CD14-positive monocyte (primary cell): ENCODE measurements around the gene CCDC182. TPM values are rescaled to one million over a fixed set of nuclear protein-coding genes. Genes with fewer than 3 reads are reported as not detected.

Experiments
- DNase-seq, 3 donors: peaks; one replicate each; pipeline ENCODE4 v3.0.0-alpha.2; 2011 to 2022
- H2AFZ ChIP-seq: 2 replicates; pipeline ENCODE4 v1.6.0; 2012; ENCODE audit warnings: mild to moderate bottlenecking, low read depth, low read length, inconsistent platforms; ENCODE audit not compliant: insufficient read depth, poor library complexity, severe bottlenecking
- H3K27ac ChIP-seq, 2 donors: 1 replicate in 1 of 2; 2 replicates in 1 of 2; pipeline ENCODE4 v1.5.1; 2012 to 2013; ENCODE audit warnings: low read length in 2 of 2, control low read depth in 1 of 2, inconsistent platforms in 1 of 2, low read depth in 1 of 2, mild to moderate bottlenecking in 1 of 2
- H3K27me3 ChIP-seq, 2 donors: one replicate each; pipeline versions ENCODE4 v1.6.0 to v1.6.1; 2011 to 2013; ENCODE audit warnings: low read length in 2 of 2; ENCODE audit not compliant: control insufficient read depth in 2 of 2, insufficient read depth in 2 of 2
- H3K36me3 ChIP-seq, 2 donors: replicated peaks in 1 of 2; 1 replicate in 1 of 2; 2 replicates in 1 of 2; pipeline versions ENCODE4 v1.5.1 to v1.6.1; 2012 to 2013; ENCODE audit warnings: low read length in 2 of 2, control low read depth in 1 of 2, inconsistent platforms in 1 of 2, mild to moderate bottlenecking in 1 of 2; ENCODE audit not compliant: insufficient read depth in 2 of 2, control insufficient read depth in 1 of 2
- H3K4me1 ChIP-seq, 2 donors: 1 replicate in 1 of 2; 2 replicates in 1 of 2; pipeline versions ENCODE4 v1.5.1 to v1.6.1; 2012 to 2013; ENCODE audit warnings: low read length in 2 of 2, control low read depth in 1 of 2, inconsistent platforms in 1 of 2, mild to moderate bottlenecking in 1 of 2, moderate library complexity in 1 of 2; ENCODE audit not compliant: insufficient read depth in 2 of 2, control insufficient read depth in 1 of 2
- H3K4me2 ChIP-seq: replicated peaks from 2 replicates; pipeline ENCODE3; 2012; ENCODE audit warnings: low read length, moderate library complexity, mild to moderate bottlenecking; ENCODE audit not compliant: poor library complexity, severe bottlenecking; ENCODE audit errors: extremely low read depth
- H3K4me3 ChIP-seq, 3 experiments: fragments of 200-600 bp in 1 of 3; sonication (generic) in 1 of 3; replicated peaks in 1 of 3; 1 replicate in 2 of 3; 2 replicates in 1 of 3; pipeline ENCODE4 v1.5.1; 2011 to 2013; ENCODE audit warnings: low read length in 3 of 3, mild to moderate bottlenecking in 3 of 3, control low read depth in 2 of 3, low read depth in 2 of 3, inconsistent platforms in 1 of 3, moderate library complexity in 1 of 3
- H3K79me2 ChIP-seq: 2 replicates; pipeline ENCODE4 v1.6.0; 2012; ENCODE audit warnings: mild to moderate bottlenecking, control low read depth, inconsistent platforms, low read length, moderate library complexity; ENCODE audit not compliant: insufficient read depth
- H3K9ac ChIP-seq: 2 replicates; pipeline ENCODE4 v1.6.0; 2017; ENCODE audit warnings: low read length, mild to moderate bottlenecking; ENCODE audit not compliant: insufficient read depth, poor library complexity, severe bottlenecking
- H3K9me3 ChIP-seq, 2 donors: replicated peaks in 1 of 2; 1 replicate in 1 of 2; 2 replicates in 1 of 2; pipeline versions ENCODE4 v1.5.1 to v1.6.1; 2012 to 2013; ENCODE audit warnings: low read length in 2 of 2, control low read depth in 1 of 2; ENCODE audit not compliant: control insufficient read depth in 1 of 2, insufficient read depth in 1 of 2
- H4K20me1 ChIP-seq: 2 replicates; pipeline ENCODE4 v1.6.0; 2012; ENCODE audit warnings: mild to moderate bottlenecking, low read length, control low read depth, moderate library complexity; ENCODE audit not compliant: insufficient read depth
- H3K27ac Mint-ChIP-seq, 7 donors: one replicate each; pipeline ENCODE4 v1.8.0; 2020; ENCODE audit warnings: mild to moderate bottlenecking in 7 of 7, mixed read lengths in 7 of 7, moderate library complexity in 6 of 7, inconsistent platforms in 2 of 7
- H3K27me3 Mint-ChIP-seq, 3 donors: one replicate each; pipeline ENCODE4 v1.8.0; 2021 to 2022; ENCODE audit warnings: low read depth in 3 of 3, mild to moderate bottlenecking in 3 of 3, mixed read lengths in 3 of 3, moderate library complexity in 3 of 3, inconsistent platforms in 1 of 3
- H3K36me3 Mint-ChIP-seq, 2 donors: one replicate each; pipeline ENCODE4 v1.8.0; 2020; ENCODE audit warnings: mixed read lengths in 2 of 2, inconsistent platforms in 1 of 2, mild to moderate bottlenecking in 1 of 2
- H3K4me1 Mint-ChIP-seq: one replicate; pipeline ENCODE4 v1.8.0; 2020; ENCODE audit warnings: mild to moderate bottlenecking, mixed read lengths
- H3K4me3 Mint-ChIP-seq, 2 donors: one replicate each; pipeline ENCODE4 v1.8.0; 2020; ENCODE audit warnings: mild to moderate bottlenecking in 2 of 2, mixed read lengths in 2 of 2, moderate library complexity in 1 of 2
- H3K9me3 Mint-ChIP-seq, 7 donors: one replicate each; pipeline ENCODE4 v1.8.0; 2020 to 2022; ENCODE audit warnings: mixed read lengths in 7 of 7, mild to moderate bottlenecking in 6 of 7, moderate library complexity in 6 of 7, inconsistent platforms in 2 of 7
- WGBS: methylation state at CpG from one replicate; pipeline ENCODE4 v1.1.5; 2013; ENCODE audit warnings: missing lambda C conversion rate; ENCODE audit not compliant: insufficient coverage; 5-methylcytosine and 5-hydroxymethylcytosine counted together
- intact Hi-C, 2 donors: fragments of 100-400 bp; cut with micrococcal nuclease; formaldehyde crosslinking; loops; one replicate each; pipeline versions ENCODE4 v1.15.0 to v1.15.1; 2023
- polyA plus RNA-seq, 3 donors: library from polyadenylated mRNA; depleted of rRNA in 1 of 3; unstranded in 2 of 3; stranded (reverse) in 1 of 3; fragments of 300-500 nt in 2 of 3; fragments of >200 nt in 1 of 3; fragmentation: Illumina TruSeq in 2 of 3; gene quantifications; 1 replicate in 2 of 3; 2 replicates in 1 of 3; pipeline ENCODE4 v1.2.3, GENCODE V29; 2012 to 2021
- TF ChIP-seq, protein P1 (sequence below): fragments of 200-600 bp; IDR thresholded peaks from one replicate; pipeline ENCODE4 v1.8.0; 2022; ENCODE audit warnings: antibody characterized with exemption, mild to moderate bottlenecking

CCDC182 gene
- polyA plus RNA-seq, 3 donors: not detected

DNA sequence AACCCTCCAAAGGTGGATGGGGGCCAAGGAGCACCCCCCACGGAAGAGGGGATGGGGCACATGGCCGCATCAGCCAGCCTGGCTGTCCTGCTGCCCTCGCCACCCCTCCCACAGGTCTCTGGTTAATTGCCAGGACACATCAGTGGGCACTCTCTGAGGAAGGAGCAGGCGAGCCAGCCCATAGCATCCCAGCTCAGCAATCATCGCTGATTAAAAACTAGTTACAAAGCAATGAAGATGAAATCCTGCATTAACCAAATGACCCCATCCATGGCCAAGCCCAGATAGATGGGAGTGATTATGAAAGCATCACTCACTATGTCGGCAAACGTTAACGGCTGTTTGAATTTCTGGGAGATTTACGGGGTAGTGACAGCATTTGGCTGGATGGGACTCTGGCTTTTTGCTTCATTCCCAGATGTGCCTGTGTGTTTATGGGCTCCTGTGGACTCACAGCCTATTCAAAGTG is 45.3 kb downstream of the CCDC182 start:
- Histone ChIP-seq H2AFZ (no peak overlapping the region), H3K79me2 (no peaks in the 10 kb centered on the region), H3K4me3 (no peak overlapping the region), H3K9me3 (peaks cover 0 to 12% of the 10 kb centered on the region in 2 donors), H3K27me3 (no peaks in the 10 kb centered on the region), H3K4me1 (peaks cover 0 to 8% of the 10 kb centered on the region in 2 donors), H3K9ac (no peak overlapping the region), H3K27ac (no peak overlapping the region), H3K4me2 (no peak overlapping the region), H3K36me3 (no peaks in the 10 kb centered on the region), H4K20me1 (no peaks in the 10 kb centered on the region)
- Mint-ChIP-seq H3K4me1 (no peaks in the 10 kb centered on the region), H3K9me3 (peaks cover 0 to 14% (median 9%) of the 10 kb centered on the region in 7 donors), H3K36me3 (no peaks in the 10 kb centered on the region), H3K27ac (no peak overlapping the region), H3K27me3 (peaks cover 0 to 4% (median 2%) of the 10 kb centered on the region in 3 donors), H3K4me3 (no peak overlapping the region)
- DNase-seq: no peak
- TF ChIP-seq, protein P1, sequence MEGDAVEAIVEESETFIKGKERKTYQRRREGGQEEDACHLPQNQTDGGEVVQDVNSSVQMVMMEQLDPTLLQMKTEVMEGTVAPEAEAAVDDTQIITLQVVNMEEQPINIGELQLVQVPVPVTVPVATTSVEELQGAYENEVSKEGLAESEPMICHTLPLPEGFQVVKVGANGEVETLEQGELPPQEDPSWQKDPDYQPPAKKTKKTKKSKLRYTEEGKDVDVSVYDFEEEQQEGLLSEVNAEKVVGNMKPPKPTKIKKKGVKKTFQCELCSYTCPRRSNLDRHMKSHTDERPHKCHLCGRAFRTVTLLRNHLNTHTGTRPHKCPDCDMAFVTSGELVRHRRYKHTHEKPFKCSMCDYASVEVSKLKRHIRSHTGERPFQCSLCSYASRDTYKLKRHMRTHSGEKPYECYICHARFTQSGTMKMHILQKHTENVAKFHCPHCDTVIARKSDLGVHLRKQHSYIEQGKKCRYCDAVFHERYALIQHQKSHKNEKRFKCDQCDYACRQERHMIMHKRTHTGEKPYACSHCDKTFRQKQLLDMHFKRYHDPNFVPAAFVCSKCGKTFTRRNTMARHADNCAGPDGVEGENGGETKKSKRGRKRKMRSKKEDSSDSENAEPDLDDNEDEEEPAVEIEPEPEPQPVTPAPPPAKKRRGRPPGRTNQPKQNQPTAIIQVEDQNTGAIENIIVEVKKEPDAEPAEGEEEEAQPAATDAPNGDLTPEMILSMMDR: no peak
- intact Hi-C loops: no loop called here
- 74% methylated on average over 6 of the region's 9 CpGs for WGBS

DNA sequence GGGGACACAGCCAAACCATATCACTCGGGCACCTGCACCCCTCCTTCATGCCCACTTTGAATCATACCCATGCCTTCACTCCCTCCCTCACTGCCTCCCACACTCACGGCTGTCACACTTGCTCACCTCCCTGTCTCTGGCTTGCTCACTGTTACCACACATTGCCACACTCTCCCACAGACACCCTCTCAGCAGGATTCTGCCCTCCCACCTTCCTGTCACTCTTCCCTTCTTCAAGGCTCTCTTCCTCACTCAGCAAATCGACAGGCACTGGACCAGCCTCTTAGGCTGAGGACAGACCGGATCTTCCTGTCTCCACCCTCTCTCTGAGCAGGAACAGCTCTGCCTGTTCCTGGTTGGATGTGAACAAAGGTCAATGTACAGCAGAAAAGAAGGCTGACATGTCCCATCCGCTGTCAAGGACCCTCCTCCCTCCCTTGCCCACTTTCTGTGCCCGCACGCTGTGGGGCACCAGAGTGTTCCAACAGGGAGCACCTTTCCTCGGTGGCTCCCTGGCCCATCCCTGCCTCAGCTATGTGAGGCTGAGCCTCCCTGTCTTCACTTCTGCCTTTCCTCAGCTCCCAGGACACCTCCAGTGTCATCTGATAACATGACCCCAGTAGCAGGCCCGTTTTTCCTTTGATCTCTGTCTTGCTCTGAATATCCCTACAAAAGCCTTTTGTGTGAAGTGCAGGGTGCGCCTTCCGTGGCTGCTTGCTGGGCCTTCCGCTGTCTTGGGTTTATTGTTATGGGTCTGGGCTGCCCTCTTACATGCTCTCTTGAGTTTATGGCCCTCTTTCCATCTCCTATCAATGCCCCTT is 47.0 kb downstream of the CCDC182 start:
- TF ChIP-seq, protein P1: no peak

More for the DNA sequence above, 47.0 kb downstream of the CCDC182 start:
- Histone ChIP-seq H3K9ac (no peak overlapping the region), H3K4me2 (no peak overlapping the region), H3K79me2 (no peaks in the 10 kb centered on the region), H3K4me3 (no peak overlapping the region), H3K27me3 (no peaks in the 10 kb centered on the region), H2AFZ (no peak overlapping the region), H3K9me3 (peaks cover 0 to 14% of the 10 kb centered on the region in 2 donors), H3K27ac (no peak overlapping the region), H4K20me1 (no peaks in the 10 kb centered on the region), H3K4me1 (peaks cover 0 to 8% of the 10 kb centered on the region in 2 donors), H3K36me3 (no peaks in the 10 kb centered on the region)
- intact Hi-C loops: no loop called here
- Mint-ChIP-seq H3K27me3 (peaks cover 2 to 5% (median 3%) of the 10 kb centered on the region in 3 donors), H3K9me3 (peaks cover 3 to 14% (median 10%) of the 10 kb centered on the region in 7 donors), H3K36me3 (no peaks in the 10 kb centered on the region), H3K27ac (no peak overlapping the region), H3K4me1 (no peaks in the 10 kb centered on the region), H3K4me3 (no peak overlapping the region)
- WGBS: 74% methylated on average over 7 of the region's 12 CpGs
- DNase-seq: no peak
